T follicular helper cell (primary cell): Measurements from ENCODE around the gene PACSIN2.

Experiments
- DNase-seq: peaks from one replicate; pipeline ENCODE4 v3.0.0-alpha.2; 2020; ENCODE audit warnings: low read depth

Gene PACSIN2

DNA sequence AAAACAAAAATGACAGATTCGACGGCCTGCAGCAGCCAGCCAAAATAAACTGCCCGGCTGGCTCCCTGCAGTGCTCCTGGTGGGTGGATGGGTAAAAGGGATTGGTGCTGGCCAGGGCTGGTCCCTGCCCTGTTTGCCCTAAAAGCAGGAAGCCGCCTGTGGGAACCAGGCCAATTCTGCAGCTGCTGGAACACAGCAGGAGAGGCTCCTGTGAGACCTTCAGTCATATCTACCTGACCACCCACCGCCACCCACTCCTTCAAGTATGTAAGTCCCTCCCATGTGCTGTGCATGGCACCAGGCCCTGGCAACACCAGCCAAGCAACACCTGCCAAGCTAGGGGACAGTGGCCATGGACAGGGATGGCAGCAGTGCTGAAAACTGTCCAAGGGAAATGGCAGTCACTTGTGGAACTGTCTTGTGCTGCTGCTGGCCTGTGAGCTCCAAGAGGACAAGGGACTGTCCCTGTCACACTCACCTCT, 109.2 kb downstream of the PACSIN2 start:
- DNase-seq = no peak

- DNase-seq = no peak
Measured at GRCh38 chr22:42905217-42905616, 109.7 kb downstream of the PACSIN2 start.

DNA sequence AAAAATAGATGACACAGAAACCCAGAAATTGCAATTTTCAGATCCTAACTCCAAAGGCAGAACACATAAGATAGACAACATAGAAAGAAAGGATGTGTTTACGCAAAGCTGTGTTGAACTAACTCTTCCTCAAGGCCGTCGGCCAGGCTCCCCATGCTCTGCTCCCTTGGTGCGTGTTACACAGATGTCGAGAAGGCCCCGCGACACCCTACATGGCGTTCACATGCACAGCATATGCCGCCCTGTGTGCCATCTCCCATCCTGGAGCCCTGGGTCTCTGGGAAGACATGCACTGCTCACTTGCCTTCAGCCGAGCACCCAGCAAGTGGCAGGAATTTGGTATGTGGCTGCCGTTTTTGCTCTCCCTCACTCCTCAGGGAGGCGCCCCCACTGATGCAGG, 110.9 kb downstream of the PACSIN2 start:
- no peak for DNase-seq

DNA sequence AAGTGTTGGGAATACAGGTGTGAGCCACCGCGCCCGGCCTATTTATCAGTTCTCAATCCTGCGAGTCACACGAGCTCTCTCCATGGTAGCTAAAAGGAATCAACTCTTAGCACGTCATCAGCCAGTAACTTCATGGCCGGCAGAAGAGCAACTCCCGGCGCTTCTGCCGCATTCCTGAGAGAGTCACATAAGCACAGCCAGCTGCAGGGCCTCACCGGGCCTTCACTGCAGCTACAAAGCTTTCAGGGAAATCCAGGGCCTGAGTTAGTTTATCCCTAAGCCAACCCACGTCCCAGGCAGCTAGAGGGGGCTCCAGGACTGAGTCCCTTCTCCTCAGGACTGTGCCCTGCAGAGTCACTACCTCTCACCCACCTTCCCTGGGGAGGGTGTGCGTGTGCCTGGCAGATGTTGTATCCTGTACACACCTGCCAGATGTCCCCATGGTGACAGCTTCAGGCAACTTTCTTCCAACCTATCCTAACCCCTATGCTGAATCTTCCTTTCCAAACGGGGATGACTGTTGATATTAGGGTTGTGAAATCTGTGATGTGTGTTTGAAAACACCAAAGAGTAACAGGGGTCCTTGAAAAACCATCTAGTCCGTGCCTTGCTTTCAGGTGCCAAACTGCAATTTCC, 112.0 kb downstream of the PACSIN2 start:
- no peak for DNase-seq

DNA sequence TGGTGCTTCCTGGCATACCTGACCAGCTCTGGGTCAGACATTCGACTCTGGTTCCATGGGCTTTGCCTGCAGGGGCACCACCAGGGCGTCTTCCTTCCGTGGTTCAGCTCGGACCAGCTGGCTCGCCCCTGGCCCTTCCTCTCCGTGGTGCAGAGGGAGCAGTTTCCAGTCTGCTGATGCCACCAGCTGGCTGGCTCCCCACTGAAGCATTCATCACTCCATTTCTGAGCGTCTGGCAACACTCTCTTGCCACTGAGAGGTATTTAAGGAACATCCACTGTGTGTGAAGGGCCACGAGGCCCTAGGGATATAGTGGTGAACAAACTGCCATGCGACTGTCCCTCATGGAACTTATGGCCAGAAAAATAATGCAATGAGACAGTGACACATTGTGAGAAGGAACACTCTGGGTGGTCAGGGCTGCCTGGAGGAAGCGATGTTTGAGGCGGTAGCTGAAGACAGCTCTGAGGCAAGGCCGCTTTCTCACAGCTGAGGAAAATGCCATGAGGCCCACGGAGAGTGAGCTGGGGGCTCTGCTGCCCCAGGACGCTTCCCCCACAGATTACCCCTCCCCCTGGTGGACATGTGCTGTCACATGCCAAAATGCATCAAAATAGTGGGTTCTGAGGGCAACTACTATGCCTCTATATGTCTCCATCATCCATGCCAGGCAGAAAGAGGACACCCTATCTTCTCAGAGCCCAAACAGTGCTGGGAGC, 113.0 kb downstream of the PACSIN2 start:
- DNase-seq = no peak

DNA sequence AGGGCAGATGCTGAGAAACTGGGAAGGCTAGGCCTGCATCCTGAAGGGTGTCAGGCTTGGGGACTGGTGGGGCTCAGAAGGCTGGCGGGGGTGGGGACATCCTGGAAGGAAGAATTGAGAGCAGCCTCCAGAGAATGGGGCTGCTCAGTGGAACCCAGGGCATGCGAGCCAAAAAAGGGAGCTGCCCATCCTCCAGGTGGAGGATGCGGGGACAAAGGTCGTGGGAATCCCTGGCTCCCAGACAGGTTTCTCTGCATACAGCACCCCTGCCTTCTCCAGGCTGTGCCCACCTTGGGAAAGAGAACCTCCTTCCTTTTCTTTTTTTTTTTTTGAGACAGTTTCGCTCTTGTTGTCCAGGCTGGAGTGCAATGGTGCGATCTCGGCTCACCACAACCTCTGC, 117.0 kb downstream of the PACSIN2 start:
- no peak for DNase-seq

DNA sequence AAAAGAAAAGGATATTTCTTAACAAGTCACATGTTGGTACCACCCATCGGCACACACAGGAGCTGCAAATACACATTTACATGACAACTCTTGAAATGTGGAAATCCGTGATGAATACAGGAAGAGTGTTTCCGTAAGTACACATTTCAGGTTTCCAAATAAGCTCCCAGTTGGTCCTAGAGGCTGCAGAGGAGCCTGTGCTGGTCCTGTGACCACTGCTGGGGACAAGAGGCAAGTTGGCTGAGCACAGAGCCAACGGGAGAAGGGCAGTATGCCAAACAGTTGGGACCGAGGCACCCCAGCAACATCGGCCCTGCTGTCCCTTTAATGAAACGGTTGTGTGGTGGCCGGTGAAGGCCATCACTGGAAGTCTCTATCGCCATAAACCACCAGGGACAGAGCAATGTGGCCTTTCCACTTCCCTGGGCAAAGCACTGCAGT, 119.4 kb downstream of the PACSIN2 start:
- DNase-seq = no peak

GRCh38 chr22:42895087-42895486, 119.9 kb downstream of the PACSIN2 start:
- no peak for DNase-seq

GRCh38 chr22:42893371-42894150, 121.4 kb downstream of the PACSIN2 start:
- no peak for DNase-seq

DNA sequence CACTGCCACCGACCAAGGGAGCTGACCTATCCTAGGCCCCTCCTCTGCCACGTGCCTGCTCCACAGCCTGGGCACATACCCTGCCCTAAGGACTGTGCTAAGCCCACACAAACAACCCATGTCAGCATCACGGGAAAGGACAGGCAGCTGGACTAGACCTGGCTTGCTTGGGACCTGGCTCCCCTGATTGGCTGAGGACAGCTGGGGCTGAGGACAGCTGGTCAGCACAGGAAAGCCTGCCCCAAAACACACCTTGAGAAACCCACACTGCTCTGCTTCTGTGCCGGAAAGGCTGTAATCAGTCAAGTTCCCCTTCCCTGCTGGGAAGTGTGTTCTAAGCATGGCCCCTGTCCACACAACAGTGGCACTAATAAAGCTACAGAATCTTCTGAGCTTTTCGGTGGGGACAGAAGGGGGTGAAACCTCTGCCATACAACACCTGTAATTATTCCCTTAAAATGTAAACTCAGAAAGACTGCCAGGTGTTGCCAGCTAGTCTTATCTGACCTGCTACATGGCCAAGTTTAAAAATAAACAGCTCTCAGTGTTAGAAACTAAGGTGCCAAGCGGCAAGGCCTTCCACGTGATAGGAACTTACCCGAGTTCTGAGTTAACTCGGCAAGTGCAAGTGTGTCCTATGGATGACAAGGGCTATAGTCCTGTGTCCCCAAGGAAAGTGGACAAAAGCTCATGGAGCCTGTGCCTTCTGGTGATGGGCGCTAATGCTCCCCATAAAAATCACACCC, 122.2 kb downstream of the PACSIN2 start:
- DNase-seq = no peak

DNA sequence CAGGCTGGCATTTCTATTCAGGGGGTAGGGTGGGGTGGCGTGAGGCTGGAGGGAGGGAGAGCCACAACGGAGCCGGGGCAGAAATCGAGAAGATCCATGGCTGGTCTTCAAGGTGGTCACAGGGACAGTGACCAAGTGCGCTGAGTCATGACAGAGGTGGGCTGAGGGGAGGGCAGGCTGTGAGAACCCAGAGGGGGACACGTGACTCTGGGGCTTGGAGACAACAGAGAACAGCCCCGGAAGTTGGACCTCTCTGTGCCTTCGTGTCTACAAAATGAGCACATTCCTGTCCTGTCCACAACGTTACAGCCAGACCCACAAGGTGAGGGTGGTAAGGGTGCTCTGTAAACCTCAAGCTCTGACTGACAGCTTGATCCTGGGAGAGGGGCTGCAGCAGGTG, 122.8 kb downstream of the PACSIN2 start:
- DNase-seq = no peak

- DNase-seq = no peak
Measured at GRCh38 chr22:42891696-42892095, 123.3 kb downstream of the PACSIN2 start.

DNA sequence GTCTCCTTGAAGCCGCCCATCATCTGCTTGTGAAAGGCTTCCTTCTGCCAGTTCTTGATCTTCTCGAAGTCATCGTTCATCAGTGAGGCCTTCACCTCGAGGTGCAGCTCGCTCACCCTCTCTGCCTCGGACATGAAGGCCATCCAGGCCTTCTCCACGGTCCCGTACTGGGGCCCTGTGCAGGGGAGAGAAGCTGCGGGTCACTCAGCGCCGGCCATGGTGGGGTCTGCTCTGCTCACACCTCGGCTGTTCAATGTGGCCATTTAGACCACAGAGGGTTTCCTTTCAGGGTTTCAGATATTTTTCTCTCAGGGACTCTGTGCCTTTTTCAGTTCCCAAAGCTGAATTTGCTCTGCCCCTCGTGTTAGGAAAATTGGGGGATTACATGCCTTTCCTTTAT, 123.9 kb downstream of the PACSIN2 start:
- DNase-seq = no peak

DNA sequence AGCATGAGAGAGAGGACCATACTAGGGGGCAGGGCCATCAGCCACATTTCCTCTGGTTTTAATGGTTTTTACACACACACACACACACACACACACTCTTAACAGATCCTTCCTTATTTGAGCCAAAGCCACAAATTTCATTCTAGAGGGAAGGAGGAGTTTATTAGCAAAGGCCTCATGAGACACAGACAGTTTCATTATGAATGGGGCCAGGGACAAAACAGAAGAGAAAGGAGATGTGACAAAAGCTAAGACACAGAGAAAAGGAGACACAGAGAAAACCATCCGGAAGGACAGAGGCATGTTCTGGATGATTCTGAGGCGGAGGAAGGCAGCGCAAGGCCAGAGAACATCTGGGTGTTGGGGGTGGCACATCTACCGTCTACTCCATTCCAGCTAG, 125.6 kb downstream of the PACSIN2 start:
- DNase-seq = no peak

DNA sequence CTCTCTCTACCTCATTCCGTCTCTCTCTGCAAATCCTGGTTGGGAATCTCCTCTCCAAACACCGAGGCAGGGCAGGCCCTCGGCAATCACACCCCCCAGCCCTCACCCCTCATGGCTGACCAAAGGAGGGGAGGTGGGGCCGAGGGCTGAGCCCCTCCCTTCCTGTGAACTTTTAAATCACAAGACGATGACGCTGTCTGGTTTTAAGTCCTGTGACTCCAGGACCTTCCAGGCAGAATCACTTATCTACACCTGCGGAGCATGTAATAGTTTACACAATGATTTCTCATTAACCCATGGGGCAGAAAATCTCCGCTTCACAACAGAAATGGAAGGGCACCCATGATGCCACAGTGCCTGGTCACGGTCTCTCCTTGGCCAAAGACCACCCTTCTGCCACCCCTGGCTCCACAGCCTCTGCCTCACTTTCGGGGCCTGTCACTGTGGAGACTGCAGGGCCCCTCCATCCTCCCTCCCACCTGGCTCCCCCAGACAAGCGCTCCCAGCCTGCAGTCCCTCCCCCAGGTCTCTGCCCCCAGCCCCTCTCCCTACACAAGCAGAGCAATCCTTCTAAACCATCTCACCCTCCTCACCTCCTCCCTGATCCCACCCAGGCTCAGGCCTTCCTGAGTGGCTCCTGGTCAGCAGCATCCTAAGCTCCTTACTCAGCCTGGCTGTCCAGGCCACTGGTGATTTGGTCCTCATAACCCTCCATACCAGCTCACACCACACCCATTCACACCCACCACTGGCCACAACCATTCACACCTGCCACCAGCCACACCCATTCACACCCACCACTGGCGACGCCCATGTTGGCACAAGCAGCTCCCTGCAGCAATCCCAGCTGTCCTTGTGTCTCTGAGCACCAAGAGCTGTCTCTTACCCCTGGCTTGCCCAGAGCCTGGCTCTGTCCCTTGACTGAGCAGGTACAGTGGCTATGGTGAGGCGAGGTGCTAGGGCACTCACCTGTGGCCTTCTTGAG, 127.1 kb downstream of the PACSIN2 start:
- DNase-seq = no peak

GRCh38 chr22:42887120-42887519, 127.8 kb downstream of the PACSIN2 start:
- no peak for DNase-seq

- no peak for DNase-seq
Measured at GRCh38 chr22:42885446-42885845, 129.5 kb downstream of the PACSIN2 start.

DNA sequence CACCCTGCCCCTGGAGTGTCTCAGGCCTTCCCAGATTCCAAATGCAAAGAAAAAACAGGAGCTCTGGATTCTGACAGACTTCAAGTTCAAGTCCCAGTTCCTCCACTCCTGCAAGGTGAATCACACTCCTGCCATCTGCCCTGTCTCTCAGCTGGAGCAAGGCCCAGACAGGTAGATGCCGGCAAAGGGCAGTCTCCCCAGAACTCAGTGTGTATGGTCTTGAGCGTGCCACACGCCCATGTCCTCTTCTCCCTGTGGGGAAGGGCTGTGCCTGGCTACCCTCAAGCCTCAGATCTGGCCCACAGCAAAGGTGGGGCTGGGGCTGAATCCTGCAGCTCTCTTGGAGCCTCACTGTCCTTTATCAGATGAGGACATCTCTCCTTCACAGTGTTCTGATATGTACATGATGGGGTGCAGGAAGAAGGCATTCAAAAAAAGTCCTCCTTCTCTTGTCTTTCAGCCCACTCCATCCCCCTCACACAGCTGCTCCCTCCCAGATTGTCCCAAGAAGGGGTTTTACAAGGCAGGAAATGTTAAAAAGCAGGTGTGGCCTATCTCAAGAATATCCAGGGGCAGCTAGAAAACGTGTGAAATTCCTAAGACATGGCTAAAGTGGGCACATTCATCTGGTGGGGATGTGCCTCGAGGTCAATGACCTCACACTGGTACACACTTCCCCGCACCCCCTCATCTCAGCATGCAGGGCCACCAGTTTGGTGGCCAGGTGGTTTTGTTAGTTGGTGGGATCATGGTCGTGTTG, 130.2 kb downstream of the PACSIN2 start:
- DNase-seq = no peak

- DNase-seq = no peak
Measured at GRCh38 chr22:42883970-42884369, 131.0 kb downstream of the PACSIN2 start.

DNA sequence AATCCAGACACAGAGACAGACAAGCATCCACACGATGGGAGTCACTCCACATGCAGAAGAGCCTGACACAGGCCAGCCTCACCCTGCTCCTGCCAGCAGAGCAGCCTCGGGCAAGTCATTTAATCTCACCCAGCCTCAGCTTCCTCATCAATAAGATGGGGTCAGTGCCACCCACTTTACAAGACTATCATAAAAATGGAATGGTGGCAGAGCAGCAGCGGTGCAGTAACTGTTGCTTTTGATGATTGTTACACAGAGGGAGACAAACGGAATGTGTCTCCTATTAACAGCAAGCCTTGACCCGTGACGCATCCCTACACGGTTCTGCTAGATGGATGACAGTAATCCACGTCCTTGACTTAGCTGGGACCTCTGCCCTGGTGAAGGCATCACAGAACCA, 131.8 kb downstream of the PACSIN2 start:
- DNase-seq = no peak
